ENCODE results near the gene PTGES2.

The PTGES2 gene

DNA sequence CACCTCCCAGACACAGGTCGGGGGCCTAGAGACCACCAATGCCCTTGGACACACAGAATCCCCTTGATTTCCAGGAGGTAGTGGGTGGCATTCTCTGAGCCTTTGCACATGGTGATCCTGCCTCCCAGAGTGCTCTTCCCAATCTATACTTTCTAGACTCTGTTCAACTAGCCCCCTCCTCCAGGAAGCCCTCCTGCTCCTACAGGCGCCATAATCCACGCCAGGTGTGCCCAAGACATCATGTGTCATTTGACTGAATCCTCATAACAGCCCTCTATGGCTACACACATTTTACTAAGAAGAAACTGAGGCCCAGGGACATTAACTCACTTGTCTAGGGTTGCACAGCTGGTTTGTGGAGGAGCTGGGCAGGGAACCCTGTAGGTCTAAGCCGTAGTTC, 39.7 kb upstream of the PTGES2 start:
- DNase-seq (ENCODE audit: low read depth) = no peak
- no peak overlapping the region for H3K4me3 ChIP-seq (ENCODE audit: low read depth, low read length)
- TF ChIP-seq, protein P1, sequence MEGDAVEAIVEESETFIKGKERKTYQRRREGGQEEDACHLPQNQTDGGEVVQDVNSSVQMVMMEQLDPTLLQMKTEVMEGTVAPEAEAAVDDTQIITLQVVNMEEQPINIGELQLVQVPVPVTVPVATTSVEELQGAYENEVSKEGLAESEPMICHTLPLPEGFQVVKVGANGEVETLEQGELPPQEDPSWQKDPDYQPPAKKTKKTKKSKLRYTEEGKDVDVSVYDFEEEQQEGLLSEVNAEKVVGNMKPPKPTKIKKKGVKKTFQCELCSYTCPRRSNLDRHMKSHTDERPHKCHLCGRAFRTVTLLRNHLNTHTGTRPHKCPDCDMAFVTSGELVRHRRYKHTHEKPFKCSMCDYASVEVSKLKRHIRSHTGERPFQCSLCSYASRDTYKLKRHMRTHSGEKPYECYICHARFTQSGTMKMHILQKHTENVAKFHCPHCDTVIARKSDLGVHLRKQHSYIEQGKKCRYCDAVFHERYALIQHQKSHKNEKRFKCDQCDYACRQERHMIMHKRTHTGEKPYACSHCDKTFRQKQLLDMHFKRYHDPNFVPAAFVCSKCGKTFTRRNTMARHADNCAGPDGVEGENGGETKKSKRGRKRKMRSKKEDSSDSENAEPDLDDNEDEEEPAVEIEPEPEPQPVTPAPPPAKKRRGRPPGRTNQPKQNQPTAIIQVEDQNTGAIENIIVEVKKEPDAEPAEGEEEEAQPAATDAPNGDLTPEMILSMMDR (IDR thresholded peaks at IDR 0.05; ENCODE audit: low read depth, low read length, missing control alignments) = no peak

DNA sequence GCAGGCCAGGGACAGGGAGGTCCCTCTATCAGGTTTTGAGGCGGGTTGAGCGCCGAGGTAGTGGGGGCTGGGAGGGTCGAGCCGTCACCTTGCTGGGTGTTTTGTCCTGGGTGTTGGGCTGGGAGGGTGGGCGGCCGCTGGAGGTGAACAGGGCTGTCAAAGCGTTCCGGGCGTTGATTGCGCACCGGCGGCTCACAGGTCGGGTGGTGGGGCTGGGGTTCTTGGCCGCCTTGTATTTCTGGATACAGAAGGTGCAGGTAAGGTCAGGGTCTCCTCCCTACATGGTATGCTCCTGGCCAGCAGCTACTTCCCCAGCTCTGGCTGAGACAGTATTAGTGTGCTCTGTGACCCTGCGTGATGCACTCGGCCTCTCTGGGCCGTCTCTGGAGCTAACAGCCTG, 38.6 kb upstream of the PTGES2 start:
- no peak overlapping the region for H3K4me3 ChIP-seq (ENCODE audit: low read depth, low read length)
- TF ChIP-seq, protein P1 (IDR thresholded peaks at IDR 0.05; ENCODE audit: low read depth, low read length, missing control alignments) = no peak
- no peak for DNase-seq (ENCODE audit: low read depth)

DNA sequence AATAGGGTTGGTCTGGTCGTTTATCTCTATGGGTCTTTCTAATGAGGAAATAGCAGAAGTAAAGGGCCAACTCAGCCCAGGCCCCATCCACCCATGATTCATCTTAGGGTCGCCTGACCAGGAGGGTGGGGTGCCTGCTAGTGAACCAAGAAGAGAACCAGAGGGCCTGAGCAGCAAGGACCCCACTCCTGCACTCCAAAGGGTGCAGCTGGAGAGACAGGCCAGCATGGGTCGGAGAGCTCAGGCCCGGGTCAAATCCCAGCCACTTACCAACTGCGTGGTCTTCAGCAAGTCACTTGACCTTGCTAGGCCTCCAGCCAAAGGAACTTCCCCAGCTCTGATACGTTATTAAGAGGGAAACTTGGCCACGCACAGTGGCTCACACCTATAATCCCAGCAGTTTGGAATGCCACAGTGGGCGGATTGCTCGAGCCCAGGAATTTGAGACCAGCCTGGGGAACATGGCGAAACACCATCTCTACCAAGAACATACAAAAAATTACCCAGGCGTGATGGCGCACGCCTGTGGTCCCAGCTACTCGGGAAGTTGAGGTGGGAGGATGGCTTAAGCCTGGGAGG, 36.9 kb upstream of the PTGES2 start:
- no peak overlapping the region for H3K4me3 ChIP-seq (ENCODE audit: low read depth, low read length)
- no peak for DNase-seq (ENCODE audit: low read depth)
- TF ChIP-seq, protein P1 (IDR thresholded peaks at IDR 0.05; ENCODE audit: low read depth, low read length, missing control alignments) = no peak

DNA sequence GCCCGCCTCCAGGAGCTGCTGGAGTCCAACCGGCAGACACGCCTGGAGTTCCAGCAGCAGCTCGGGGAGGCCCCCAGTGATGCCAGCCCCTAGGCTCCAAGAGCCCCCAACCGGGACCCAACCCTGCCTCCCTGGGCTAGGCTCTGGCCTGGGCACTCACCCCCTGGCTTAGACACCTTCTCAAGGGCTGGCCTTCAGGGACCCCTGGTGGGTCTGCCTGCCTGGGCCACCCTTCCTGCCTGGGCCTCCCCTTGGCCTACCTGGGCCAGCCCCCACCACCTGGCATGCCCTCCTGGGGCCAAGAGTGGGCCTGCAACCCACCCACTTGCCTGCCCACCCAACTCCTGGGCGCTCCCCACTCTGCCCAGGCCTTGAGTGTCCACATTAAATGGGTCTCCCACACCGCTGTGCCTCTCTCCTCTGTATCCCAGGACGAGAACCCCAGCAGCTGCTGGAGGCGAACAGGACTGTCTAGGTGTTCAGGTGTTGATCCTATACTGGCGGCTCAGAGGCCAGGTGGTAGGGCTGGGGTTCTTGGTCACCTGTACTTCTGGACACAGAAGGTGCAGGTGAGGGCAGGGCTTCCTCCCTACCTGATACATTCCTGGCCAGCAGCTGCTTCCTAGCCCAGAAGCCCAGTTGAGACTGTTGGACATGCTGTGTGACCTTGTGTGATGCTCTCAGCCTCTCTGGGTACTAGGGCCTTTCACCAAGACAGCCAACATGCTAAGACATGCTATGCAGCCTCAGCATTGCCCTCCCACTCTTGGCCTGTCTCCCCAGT, 36.2 kb upstream of the PTGES2 start:
- H3K4me3 ChIP-seq (ENCODE audit: low read depth, low read length) = no peak overlapping the region
- TF ChIP-seq, protein P1 (IDR thresholded peaks at IDR 0.05; ENCODE audit: low read depth, low read length, missing control alignments) = no peak
- DNase-seq (ENCODE audit: low read depth) = no peak

DNA sequence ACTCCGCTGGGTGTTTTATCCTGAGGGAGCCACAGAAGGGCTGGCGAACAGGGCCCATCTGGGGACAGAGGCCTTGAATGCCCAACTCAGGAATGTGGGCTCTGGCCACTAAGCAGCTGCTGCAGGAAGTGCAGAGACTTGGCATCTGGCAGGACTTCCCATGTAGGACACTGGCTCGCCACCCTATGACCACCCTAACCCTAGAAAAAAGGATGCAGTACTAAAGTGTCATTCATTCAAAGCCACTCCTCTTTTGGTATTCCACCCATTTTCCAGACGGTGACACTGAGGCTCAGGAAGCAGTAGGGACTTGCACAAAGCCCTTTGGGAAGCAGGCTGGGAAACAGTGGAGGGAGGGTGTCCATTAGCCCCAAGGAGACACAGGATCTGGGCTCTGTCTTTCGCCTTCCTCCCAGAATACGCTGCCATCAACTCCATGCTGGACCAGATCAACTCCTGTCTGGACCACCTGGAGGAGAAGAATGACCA, 35.5 kb upstream of the PTGES2 start:
- no peak overlapping the region for H3K4me3 ChIP-seq (ENCODE audit: low read depth, low read length)
- TF ChIP-seq, protein P1 (IDR thresholded peaks at IDR 0.05; ENCODE audit: low read depth, low read length, missing control alignments) = no peak
- no peak for DNase-seq (ENCODE audit: low read depth)

DNA sequence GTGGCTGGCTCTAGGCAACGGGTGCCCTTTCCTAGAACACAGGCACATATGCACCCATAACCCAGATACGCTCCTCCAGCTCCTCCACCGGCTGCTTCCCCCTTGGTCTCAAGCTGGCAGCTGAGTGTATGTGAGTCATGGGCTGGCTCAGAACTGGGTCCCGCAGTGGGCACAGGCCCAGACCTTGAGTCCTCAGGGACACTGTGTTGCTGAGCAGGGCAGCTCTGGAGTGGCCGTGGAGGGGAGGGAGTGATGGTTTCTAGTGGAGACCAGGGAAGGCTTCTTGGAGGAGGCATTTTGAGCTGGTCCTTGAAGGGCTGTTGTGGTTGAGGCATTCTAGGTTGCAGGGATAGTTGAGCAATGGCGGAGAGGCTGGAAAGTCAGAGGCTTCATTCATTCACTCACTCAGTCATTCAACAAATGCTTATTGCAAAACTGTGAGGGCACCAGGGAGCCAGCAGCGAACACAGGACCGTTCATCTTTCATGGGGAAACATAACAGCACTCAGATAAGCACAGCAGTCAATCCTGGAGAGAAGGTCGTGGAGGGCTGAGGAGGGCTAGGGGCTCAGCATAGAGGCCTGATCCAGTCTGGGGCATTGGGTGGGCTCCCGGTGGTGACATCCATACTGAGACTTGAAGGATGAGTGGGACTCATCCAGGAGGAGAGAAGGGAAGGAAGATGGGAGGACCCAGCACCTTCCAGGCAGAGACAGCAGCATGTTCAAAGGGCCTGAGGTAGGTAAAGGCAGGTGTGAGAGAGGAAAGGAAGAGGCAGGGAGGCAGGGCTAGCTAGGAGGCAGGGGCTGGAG, 34.9 kb upstream of the PTGES2 start:
- TF ChIP-seq, protein P1 (IDR thresholded peaks at IDR 0.05; ENCODE audit: low read depth, low read length, missing control alignments) = no peak
- no peak overlapping the region for H3K4me3 ChIP-seq (ENCODE audit: low read depth, low read length)
- no peak for DNase-seq (ENCODE audit: low read depth)

Data from GM12864 (cell line).